ENCODE measurements around the gene F2RL3. TPM values are rescaled to one million over a fixed set of nuclear protein-coding genes. Genes with fewer than 3 reads are reported as not detected.
A peak's percentile ranks its signal among the peaks of the same experiment; 100 is the strongest.

The F2RL3 gene
- total RNA-seq, 1 donor from 2014 or later = not detected

- Mint-ChIP-seq H3K9me3 (ENCODE audit: unreplicated experiment) (peaks cover 11% of the 10 kb centered on the region), H3K36me3 (ENCODE audit: low read depth, unreplicated experiment) (peaks cover 12% of the 10 kb centered on the region), H3K4me1 (ENCODE audit: low read depth, unreplicated experiment) (no peaks in the 10 kb centered on the region), H3K4me3 (ENCODE audit: unreplicated experiment) (no peak overlapping the region), H3K27me3 (ENCODE audit: low read depth, unreplicated experiment) (peaks cover 9% of the 10 kb centered on the region), H3K27ac (ENCODE audit: unreplicated experiment) (no peak overlapping the region)
- no peaks in the 10 kb centered on the region for H3K79me2 ChIP-seq (ENCODE audit: insufficient read depth, low read length)
- no peak for FAIRE-seq
- no peaks in the 10 kb centered on the region for H3K36me3 ChIP-seq (ENCODE audit: insufficient read depth, low read length)
- TF ChIP-seq CTCF (IDR thresholded peaks at IDR 0.05; ENCODE audit: insufficient read depth, low read depth, low read length) (no peak), EZH2 (IDR thresholded peaks at IDR 0.05; ENCODE audit: insufficient read depth, low read length) (no peak)
- H3K9ac ChIP-seq (ENCODE audit: low read length) = no peak overlapping the region
- no peak overlapping the region for H3K4me3 ChIP-seq (ENCODE audit: insufficient read depth, low read depth, low read length)
- no peak overlapping the region for H2AFZ ChIP-seq (ENCODE audit: low read depth, low read length)
- H3K27ac ChIP-seq (ENCODE audit: low read depth, low read length) = no peak overlapping the region
- H4K20me1 ChIP-seq (ENCODE audit: insufficient read depth, low read length) = no peaks in the 10 kb centered on the region
- peak; percentile 23 for DNase-seq (ENCODE audit: low read depth)
- H3K27me3 ChIP-seq (ENCODE audit: insufficient read depth, low read length) = no peaks in the 10 kb centered on the region
- H3K9me3 ChIP-seq (ENCODE audit: insufficient read depth, low read depth, low read length) = peaks cover 4% of the 10 kb centered on the region
- no peak overlapping the region for H3K4me2 ChIP-seq (ENCODE audit: low read length)
- no peaks in the 10 kb centered on the region for H3K4me1 ChIP-seq (ENCODE audit: insufficient read depth, low read length)
Observed at GRCh38 chr19:16886305-16886880, 2.4 kb upstream of the F2RL3 start.

- H3K36me3 Mint-ChIP-seq (ENCODE audit: low read depth, unreplicated experiment) = peaks cover 3% of the 10 kb centered on the region
- no peak overlapping the region for H2AFZ ChIP-seq (ENCODE audit: low read depth, low read length)
- no peaks in the 10 kb centered on the region for H3K27me3 ChIP-seq (ENCODE audit: insufficient read depth, low read length)
- FAIRE-seq (no peak), DNase-seq (ENCODE audit: low read depth) (no peak)
- H3K27ac Mint-ChIP-seq (ENCODE audit: unreplicated experiment) = no peak overlapping the region
- H3K9me3 Mint-ChIP-seq (ENCODE audit: unreplicated experiment) = peaks cover 4% of the 10 kb centered on the region
- no peak overlapping the region for H3K4me3 Mint-ChIP-seq (ENCODE audit: unreplicated experiment)
- H3K9me3 ChIP-seq (ENCODE audit: insufficient read depth, low read depth, low read length) = no peaks in the 10 kb centered on the region
- no peak overlapping the region for H3K9ac ChIP-seq (ENCODE audit: low read length)
- no peaks in the 10 kb centered on the region for H3K4me1 ChIP-seq (ENCODE audit: insufficient read depth, low read length)
- peaks cover 17% of the 10 kb centered on the region for H3K27me3 Mint-ChIP-seq (ENCODE audit: low read depth, unreplicated experiment)
- no peak overlapping the region for H3K4me3 ChIP-seq (ENCODE audit: insufficient read depth, low read depth, low read length)
- H3K36me3 ChIP-seq (ENCODE audit: insufficient read depth, low read length) = no peaks in the 10 kb centered on the region
- no peak overlapping the region for H3K27ac ChIP-seq (ENCODE audit: low read depth, low read length)
- no peak overlapping the region for H3K4me2 ChIP-seq (ENCODE audit: low read length)
- H4K20me1 ChIP-seq (ENCODE audit: insufficient read depth, low read length) = no peaks in the 10 kb centered on the region
- no peaks in the 10 kb centered on the region for H3K79me2 ChIP-seq (ENCODE audit: insufficient read depth, low read length)
- TF ChIP-seq CTCF (IDR thresholded peaks at IDR 0.05; ENCODE audit: insufficient read depth, low read depth, low read length) (no peak), EZH2 (IDR thresholded peaks at IDR 0.05; ENCODE audit: insufficient read depth, low read length) (no peak)
- H3K4me1 Mint-ChIP-seq (ENCODE audit: low read depth, unreplicated experiment) = no peaks in the 10 kb centered on the region
Observed at GRCh38 chr19:16887353-16888265, 1.2 kb upstream of the F2RL3 start.
